Activated CD8-positive, alpha-beta memory T cell treated with anti-CD3 and anti-CD28 coated beads for 48 hours (primary cell): ENCODE data around the gene FRMD4A.
"Not testable (repeated sequence)": the region's sequence is repeated elsewhere in the genome, so short reads cannot be mapped to it uniquely, and the experiment has no call there.

Experiments used
- DNase-seq, 3 experiments: peaks; one replicate each; pipeline ENCODE4 v3.0.0-alpha.2; 2020; ENCODE audit warnings: low read depth in 2 of 3, low spot score in 2 of 3

FRMD4A gene

DNA sequence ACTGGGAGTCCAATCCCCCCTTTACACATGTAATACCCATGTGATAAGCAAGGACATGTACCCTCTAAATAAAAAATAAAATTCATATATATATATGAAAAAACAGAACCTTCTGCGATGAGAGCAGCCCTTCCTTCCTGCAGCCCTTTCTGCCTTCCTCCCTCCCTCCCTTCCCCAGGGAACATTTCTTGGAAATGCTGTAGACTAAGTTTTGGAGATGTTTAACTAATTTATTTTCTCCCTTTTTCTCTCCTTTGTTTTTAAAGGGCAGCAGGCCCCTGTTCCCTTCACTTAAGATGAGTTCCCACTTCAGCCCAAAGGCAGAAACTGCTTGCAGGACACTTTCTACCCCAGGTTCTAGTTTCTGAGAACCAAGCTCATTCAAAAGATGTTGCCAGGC is 179.2 kb downstream of the FRMD4A start:
- DNase-seq: no peak

DNA sequence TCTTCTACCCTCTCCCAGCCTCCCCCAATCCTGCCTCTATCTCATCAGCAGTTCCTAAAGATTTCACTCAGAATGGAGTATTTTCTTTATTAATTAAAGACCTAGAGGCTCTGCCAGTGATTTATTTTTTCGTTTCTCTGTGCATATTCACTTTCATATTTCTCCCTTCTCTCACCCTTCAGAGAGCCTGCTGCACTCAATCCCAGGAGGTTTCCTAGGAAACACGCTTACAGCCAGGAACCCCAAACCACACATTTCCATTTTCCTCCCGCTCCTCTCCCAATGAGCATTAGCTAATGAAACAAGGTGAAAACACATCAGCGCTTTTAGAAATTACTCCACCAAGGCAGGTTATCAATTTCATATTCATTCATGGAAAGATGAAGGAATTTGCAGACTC is 180.2 kb downstream of the FRMD4A start:
- no peak for DNase-seq

- no peak for DNase-seq
These were observed 184.2 kb downstream of the FRMD4A start for GRCh38 chr10:14146501-14146900.

DNA sequence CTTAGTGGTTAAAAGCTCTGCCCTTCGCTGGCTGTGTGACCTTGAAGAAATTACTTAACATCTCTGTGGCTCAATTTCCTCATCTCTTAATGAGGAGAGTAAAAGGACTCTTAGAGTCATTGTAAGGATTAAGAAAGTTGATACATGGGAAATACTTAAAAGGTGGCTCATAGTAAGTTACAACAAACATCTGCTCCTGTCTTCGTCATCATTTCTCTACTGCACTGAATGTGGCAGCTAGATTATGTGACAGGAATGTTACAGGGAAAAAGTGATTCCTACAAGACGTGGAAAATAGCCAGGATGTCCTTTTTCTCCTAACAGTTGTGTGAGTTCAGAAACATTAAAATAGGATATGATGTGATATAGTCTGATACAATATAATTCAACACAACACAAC is 184.7 kb downstream of the FRMD4A start:
- DNase-seq: no peak

DNA sequence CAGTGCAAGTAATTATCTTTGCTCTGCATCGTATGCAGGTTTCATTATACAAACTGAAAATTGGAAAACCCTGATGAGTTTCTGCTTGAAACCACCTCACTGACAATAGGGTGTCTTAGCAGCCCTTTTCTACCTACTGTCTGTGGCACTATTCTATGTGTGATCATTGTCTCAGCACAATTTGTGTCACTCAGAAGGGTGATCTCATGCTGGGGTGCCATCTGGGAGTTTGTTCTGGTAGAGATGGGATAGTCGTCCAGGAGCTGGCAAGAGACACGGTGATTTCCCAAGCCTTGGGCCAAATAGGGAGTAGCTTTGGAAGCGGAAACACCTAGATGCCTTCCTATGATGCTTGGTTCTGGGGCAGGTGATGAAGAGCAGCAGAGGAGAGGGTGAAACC is 186.3 kb downstream of the FRMD4A start:
- DNase-seq: no peak

- DNase-seq: no peak
These were observed 188.0 kb downstream of the FRMD4A start for GRCh38 chr10:14142606-14143250.

DNA sequence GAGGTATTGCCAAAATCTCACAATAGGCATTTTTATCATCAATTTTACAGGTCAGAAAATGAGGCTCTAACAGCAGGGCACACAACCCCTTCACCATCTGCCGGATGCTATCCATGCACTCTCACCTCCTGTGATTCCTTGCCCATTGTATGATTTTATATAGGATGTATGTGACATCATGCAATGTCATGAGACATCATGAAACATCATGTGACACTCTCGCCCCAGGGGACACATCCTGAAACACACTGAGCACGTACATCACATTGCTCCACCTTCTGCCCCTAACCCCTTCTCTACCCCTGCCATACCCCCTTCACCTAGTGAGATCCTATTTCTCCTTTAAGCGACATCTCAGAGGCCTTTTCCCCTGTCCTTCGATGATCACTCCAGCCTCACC is 189.4 kb downstream of the FRMD4A start:
- DNase-seq: no peak

GRCh38 chr10:14137391-14137790 is 193.3 kb downstream of the FRMD4A start:
- DNase-seq: no peak

GRCh38 chr10:14135196-14135595 is 195.5 kb downstream of the FRMD4A start:
- DNase-seq: not testable (repeated sequence)

DNA sequence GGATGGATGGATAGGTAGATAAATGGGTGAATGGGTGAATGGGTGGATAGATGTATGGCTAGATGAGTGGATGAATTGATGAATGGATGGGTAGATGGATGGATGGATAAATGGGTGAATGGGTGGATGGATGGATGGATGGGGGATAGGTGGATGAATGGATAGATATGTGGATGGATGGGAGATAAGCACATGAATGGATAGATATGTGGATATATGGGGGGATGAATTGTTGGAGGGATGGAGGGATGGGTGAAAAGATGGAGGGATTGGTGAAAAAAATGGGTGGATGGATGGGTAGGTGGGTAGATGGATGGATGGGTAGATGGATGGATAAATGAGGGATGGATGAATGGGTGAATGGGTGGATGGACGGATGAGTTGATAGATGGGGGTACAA is 196.4 kb downstream of the FRMD4A start:
- no peak for DNase-seq

- no peak for DNase-seq
These were observed 199.3 kb downstream of the FRMD4A start for GRCh38 chr10:14131261-14131960.

GRCh38 chr10:14129770-14130169 is 201.0 kb downstream of the FRMD4A start:
- DNase-seq: no peak

- DNase-seq: no peak
These were observed 202.2 kb downstream of the FRMD4A start for GRCh38 chr10:14128519-14128918.

DNA sequence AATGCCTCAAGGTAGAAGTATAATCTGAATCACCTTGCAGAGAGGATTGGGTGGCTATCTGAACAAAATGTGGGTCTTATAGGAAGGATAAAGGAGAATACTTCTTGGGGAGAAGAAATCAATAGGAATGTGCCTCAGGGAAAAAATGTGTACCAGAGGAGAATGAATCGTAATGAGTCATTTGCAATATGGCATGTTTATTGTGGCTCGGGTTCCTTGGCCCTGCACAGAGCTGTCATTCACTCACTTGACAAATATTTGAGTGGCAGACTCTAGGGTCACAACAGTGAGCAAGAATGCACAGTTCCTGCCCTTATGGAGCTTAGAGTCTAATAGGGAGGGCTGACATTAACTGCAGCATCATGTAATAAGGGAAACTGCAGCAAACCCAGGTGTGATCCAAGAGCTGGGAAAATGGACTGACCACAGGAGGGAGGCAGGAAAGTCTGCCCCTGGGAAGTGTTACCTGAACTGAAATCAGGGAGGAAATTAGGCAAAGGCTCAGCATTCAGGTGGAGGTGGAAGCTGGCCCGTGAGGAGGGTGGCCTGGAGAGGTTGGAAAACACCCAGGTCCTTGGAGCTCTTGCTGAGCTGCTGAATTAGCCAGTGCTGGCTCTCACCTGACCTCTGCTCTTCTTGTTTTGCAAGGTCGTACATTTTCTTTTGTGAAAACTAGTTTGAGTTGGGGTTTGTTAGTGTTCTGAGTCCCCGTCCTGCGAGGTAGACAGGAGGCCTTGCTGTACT is 203.9 kb downstream of the FRMD4A start:
- no peak for DNase-seq

GRCh38 chr10:14125564-14125963 is 205.2 kb downstream of the FRMD4A start:
- no peak for DNase-seq

DNA sequence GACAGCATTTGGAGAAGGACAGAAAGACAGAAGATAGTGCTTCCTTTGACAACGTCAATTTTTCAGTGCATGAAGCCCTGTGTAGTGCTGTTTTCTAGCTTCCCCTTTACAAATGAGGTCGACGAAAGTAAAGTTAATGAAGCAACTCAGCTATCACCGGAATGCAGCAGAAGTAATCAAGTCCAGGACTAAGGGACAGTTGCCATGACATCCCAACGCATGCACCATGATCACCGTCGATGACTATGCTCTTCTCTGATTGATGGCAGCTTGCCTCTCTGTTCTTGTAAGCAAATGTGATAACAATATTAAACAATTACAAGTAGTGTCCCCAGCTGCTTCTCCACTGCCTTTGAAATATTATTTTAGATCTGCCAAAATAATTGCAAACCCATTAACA is 205.8 kb downstream of the FRMD4A start:
- no peak for DNase-seq

DNA sequence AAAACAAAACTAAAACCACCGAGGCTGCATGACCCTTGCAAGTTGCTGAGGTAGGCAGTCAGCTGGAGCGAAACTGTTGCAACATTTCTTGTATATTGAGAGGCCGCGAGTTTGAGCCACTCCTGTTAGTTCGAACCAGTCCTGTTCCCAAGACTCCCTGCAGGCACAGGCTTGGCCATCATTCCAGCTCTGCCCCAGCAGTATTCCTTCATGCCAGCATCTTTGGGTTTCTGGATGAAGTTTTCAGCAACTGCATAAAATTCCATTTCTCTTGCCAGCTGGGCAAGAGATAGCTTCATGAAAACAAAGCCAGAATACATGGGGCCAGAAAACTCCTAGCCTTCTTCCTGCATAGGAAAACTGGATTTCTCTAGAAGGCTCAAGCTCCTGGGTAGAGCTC is 207.6 kb downstream of the FRMD4A start:
- DNase-seq: no peak

GRCh38 chr10:14120812-14121211 is 209.9 kb downstream of the FRMD4A start:
- no peak for DNase-seq

DNA sequence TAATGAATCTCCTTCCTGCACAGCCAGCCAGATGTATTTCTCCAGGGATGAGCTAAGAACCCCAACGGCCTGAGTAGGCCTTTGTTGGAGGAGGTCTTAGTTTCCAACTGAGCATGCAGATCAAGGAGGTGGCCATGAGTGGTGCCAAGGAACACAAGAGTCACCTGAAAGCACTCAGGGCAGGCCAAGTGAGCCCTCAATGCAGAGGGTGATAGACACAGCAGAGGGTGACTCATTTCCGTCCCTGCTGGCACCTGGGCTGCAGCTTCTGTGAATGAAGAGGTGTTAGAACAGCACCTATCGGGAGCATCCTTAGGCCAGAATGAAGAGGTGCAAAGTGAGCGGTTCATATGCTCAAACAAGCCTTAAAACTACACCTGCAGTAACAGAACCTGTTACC is 211.8 kb downstream of the FRMD4A start:
- DNase-seq: no peak

- DNase-seq: no peak
These were observed 213.9 kb downstream of the FRMD4A start for GRCh38 chr10:14116837-14117236.

- DNase-seq: no peak
These were observed 214.7 kb downstream of the FRMD4A start for GRCh38 chr10:14116021-14116420.

DNA sequence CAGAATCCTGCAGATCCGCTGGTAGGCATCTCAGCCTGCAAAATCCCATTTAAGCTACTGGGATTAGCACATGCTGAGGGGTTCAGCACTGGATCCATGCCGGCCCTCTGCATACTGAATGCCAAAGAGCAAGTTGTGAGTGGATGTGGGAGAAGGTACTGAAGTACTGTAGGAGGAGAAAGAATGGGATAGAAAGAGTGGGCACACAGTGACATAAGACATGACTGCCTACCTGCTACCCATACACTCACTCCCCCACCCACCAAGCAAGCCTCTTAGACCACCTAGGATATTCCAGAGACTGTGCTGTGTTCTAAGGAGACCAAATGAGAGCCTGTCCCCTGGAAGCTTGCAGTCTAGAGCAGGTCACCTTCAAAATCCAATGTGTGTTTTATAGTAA is 215.9 kb downstream of the FRMD4A start:
- DNase-seq: no peak
